ENCODE results near the gene KLF12.

Gene KLF12

GRCh38 chr13:74101436-74101835 lies 32.8 kb downstream of the KLF12 start:
- H3K27me3 ChIP-seq (ENCODE audit: low read depth, low read length): no peaks in the 10 kb centered on the region
- no peak overlapping the region for H3K4me3 ChIP-seq (ENCODE audit: low read depth in 1 of 2, low read length in 2 of 2)
- H3K4me1 ChIP-seq (ENCODE audit: control insufficient read depth in 1 of 2, insufficient read depth in 2 of 2, low read length in 2 of 2): no peaks in the 10 kb centered on the region
- H3K9me3 ChIP-seq (ENCODE audit: control insufficient read depth in 1 of 2, low read length in 2 of 2): no peaks in the 10 kb centered on the region
- H3K27ac ChIP-seq (ENCODE audit: low read length): no peak overlapping the region
- no peaks in the 10 kb centered on the region for H3K36me3 ChIP-seq (ENCODE audit: control insufficient read depth in 1 of 2, insufficient read depth in 2 of 2, low read length in 2 of 2)

DNA sequence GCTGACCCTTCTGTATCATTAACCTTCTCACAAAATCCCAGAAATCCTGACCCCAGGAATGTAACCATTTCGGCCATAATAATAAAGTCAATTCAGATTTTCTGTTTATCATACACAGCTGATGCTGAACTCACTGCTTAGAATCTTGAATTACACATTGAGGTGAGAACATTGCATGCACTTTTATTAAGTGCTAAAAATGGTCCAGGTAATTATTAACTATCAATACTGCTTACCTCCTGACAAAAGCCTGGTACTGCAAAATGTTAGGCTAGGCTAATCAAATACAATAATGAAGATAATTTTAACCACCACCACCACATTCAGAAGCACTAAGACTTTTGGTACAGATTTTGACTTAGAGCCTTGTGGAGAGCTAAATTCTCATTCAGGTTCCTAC lies 36.1 kb downstream of the KLF12 start:
- Histone ChIP-seq H3K27ac (ENCODE audit: low read length) (no peak overlapping the region), H3K9me3 (ENCODE audit: control insufficient read depth in 1 of 2, low read length in 2 of 2) (no peaks in the 10 kb centered on the region), H3K36me3 (ENCODE audit: control insufficient read depth in 1 of 2, insufficient read depth in 2 of 2, low read length in 2 of 2) (no peaks in the 10 kb centered on the region), H3K4me3 (ENCODE audit: low read depth in 1 of 2, low read length in 2 of 2) (no peak overlapping the region), H3K4me1 (ENCODE audit: control insufficient read depth in 1 of 2, insufficient read depth in 2 of 2, low read length in 2 of 2) (no peaks in the 10 kb centered on the region), H3K27me3 (ENCODE audit: low read depth, low read length) (no peaks in the 10 kb centered on the region)

DNA sequence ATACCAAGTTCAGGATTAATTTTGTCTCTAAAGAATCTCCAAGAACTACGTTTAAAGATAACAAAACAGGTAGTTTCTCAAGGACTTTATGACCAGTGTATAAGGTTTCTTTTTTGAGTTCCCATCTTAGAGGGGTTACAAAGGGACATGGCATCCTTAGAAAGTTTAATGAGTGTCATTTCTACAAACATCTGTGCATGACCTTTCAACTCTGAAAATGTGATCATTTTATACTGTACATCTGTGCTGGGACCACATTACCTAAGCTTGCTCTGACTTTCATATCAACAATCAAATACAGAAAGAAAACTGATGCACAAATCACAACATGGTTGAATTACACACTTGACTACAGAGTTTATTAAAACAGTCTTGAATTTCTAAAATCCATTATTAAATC lies 37.1 kb downstream of the KLF12 start:
- H3K4me1 ChIP-seq (ENCODE audit: control insufficient read depth in 1 of 2, insufficient read depth in 2 of 2, low read length in 2 of 2): no peaks in the 10 kb centered on the region
- no peaks in the 10 kb centered on the region for H3K9me3 ChIP-seq (ENCODE audit: control insufficient read depth in 1 of 2, low read length in 2 of 2)
- no peaks in the 10 kb centered on the region for H3K27me3 ChIP-seq (ENCODE audit: low read depth, low read length)
- H3K4me3 ChIP-seq (ENCODE audit: low read depth in 1 of 2, low read length in 2 of 2): no peak overlapping the region
- H3K36me3 ChIP-seq (ENCODE audit: control insufficient read depth in 1 of 2, insufficient read depth in 2 of 2, low read length in 2 of 2): no peaks in the 10 kb centered on the region
- H3K27ac ChIP-seq (ENCODE audit: low read length): no peak overlapping the region

DNA sequence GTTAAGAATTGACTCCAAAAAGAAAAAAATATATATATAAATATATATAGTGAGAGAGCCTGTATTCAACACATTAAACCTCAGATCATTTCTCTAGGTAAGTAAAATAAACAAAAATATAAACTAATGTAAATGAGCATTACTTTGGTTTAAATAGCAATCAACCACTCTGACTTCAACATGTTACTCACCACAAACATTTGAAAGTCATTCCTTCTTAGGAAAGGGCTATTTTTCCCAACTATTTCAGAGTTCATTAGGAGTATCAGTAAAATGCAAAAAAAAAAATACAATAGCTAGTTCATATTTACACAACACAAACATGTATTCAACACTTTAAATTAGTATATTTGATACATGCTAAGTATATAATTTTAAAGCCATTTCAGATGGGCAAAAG lies 40.5 kb downstream of the KLF12 start:
- Histone ChIP-seq H3K4me3 (ENCODE audit: low read depth in 1 of 2, low read length in 2 of 2) (no peak overlapping the region), H3K36me3 (ENCODE audit: control insufficient read depth in 1 of 2, insufficient read depth in 2 of 2, low read length in 2 of 2) (no peaks in the 10 kb centered on the region), H3K9me3 (ENCODE audit: control insufficient read depth in 1 of 2, low read length in 2 of 2) (no peaks in the 10 kb centered on the region), H3K27me3 (ENCODE audit: low read depth, low read length) (no peaks in the 10 kb centered on the region), H3K4me1 (ENCODE audit: control insufficient read depth in 1 of 2, insufficient read depth in 2 of 2, low read length in 2 of 2) (no peaks in the 10 kb centered on the region), H3K27ac (ENCODE audit: low read length) (no peak overlapping the region)

- no peak overlapping the region for H3K4me3 ChIP-seq (ENCODE audit: low read depth in 1 of 2, low read length in 2 of 2)
- H3K9me3 ChIP-seq (ENCODE audit: control insufficient read depth in 1 of 2, low read length in 2 of 2): no peaks in the 10 kb centered on the region
- no peaks in the 10 kb centered on the region for H3K27me3 ChIP-seq (ENCODE audit: low read depth, low read length)
- no peaks in the 10 kb centered on the region for H3K36me3 ChIP-seq (ENCODE audit: control insufficient read depth in 1 of 2, insufficient read depth in 2 of 2, low read length in 2 of 2)
- no peak overlapping the region for H3K27ac ChIP-seq (ENCODE audit: low read length)
- peaks cover 0 to 4% of the 10 kb centered on the region in 2 donors for H3K4me1 ChIP-seq (ENCODE audit: control insufficient read depth in 1 of 2, insufficient read depth in 2 of 2, low read length in 2 of 2)
Observed at GRCh38 chr13:74092711-74093110, 41.5 kb downstream of the KLF12 start.

- Histone ChIP-seq H3K4me3 (ENCODE audit: low read depth in 1 of 2, low read length in 2 of 2) (no peak overlapping the region), H3K4me1 (ENCODE audit: control insufficient read depth in 1 of 2, insufficient read depth in 2 of 2, low read length in 2 of 2) (peaks cover 0 to 7% of the 10 kb centered on the region in 2 donors), H3K36me3 (ENCODE audit: control insufficient read depth in 1 of 2, insufficient read depth in 2 of 2, low read length in 2 of 2) (no peaks in the 10 kb centered on the region), H3K27me3 (ENCODE audit: low read depth, low read length) (no peaks in the 10 kb centered on the region), H3K9me3 (ENCODE audit: control insufficient read depth in 1 of 2, low read length in 2 of 2) (no peaks in the 10 kb centered on the region), H3K27ac (ENCODE audit: low read length) (no peak overlapping the region)
Observed at GRCh38 chr13:74090869-74091605, 43.2 kb downstream of the KLF12 start.

GRCh38 chr13:74090397-74090796 lies 43.8 kb downstream of the KLF12 start:
- Histone ChIP-seq H3K36me3 (ENCODE audit: control insufficient read depth in 1 of 2, insufficient read depth in 2 of 2, low read length in 2 of 2) (no peaks in the 10 kb centered on the region), H3K27me3 (ENCODE audit: low read depth, low read length) (no peaks in the 10 kb centered on the region), H3K27ac (ENCODE audit: low read length) (no peak overlapping the region), H3K9me3 (ENCODE audit: control insufficient read depth in 1 of 2, low read length in 2 of 2) (no peaks in the 10 kb centered on the region), H3K4me3 (ENCODE audit: low read depth in 1 of 2, low read length in 2 of 2) (no peak overlapping the region), H3K4me1 (ENCODE audit: control insufficient read depth in 1 of 2, insufficient read depth in 2 of 2, low read length in 2 of 2) (peaks cover 0 to 7% of the 10 kb centered on the region in 2 donors)

DNA sequence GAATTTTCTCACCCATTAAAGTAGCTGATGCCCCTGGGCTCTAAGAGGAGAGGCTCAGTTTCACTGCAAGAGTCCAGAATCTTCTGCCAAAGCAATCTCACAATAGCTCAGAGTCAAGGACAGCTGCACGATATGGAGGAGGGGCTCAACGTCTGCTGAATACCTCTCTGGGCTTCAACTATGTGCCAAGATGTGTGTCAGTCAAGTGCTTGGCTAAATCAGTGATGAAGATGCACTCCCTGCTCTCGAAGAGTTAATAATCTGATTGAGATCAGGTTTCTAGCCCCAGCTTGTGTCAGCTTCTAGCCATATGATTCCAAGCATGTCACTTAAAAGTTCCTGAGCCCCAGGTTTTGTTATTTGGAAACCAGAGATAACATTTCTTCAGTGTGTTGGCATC lies 46.8 kb downstream of the KLF12 start:
- Histone ChIP-seq H3K9me3 (ENCODE audit: control insufficient read depth in 1 of 2, low read length in 2 of 2) (no peaks in the 10 kb centered on the region), H3K4me1 (ENCODE audit: control insufficient read depth in 1 of 2, insufficient read depth in 2 of 2, low read length in 2 of 2) (peaks cover 0 to 7% of the 10 kb centered on the region in 2 donors), H3K27ac (ENCODE audit: low read length) (no peak overlapping the region), H3K4me3 (ENCODE audit: low read depth in 1 of 2, low read length in 2 of 2) (no peak overlapping the region), H3K36me3 (ENCODE audit: control insufficient read depth in 1 of 2, insufficient read depth in 2 of 2, low read length in 2 of 2) (no peaks in the 10 kb centered on the region), H3K27me3 (ENCODE audit: low read depth, low read length) (no peaks in the 10 kb centered on the region)

Data from muscle layer of duodenum (tissue), 2 donors.